Left lung (tissue), 10 donors: Measurements from ENCODE around the gene B3GAT3. TPM values are rescaled to one million over a fixed set of nuclear protein-coding genes. Genes with fewer than 3 reads are reported as not detected.

Experiments used
- ATAC-seq: fragments of 200-7000 bp; cut with Tn5 transposase; one replicate; pipeline ENCODE4 v1.9.1; 2020; ENCODE audit warnings: moderate library complexity
- DNase-seq, 4 donors: peaks; one replicate each; pipeline ENCODE4 v3.0.0-alpha.2; 2013 to 2020
- H3K27ac ChIP-seq, 2 donors: fragments of 200-600 bp; sonication (generic) in 1 of 2; one replicate each; pipeline versions ENCODE4 v1.5.0 to v1.8.0; 2020 to 2021
- H3K27me3 ChIP-seq, 2 donors: fragments of 200-600 bp; sonication (generic) in 1 of 2; one replicate each; pipeline versions ENCODE4 v1.5.0 to v1.8.0; 2020 to 2021
- H3K36me3 ChIP-seq, 2 donors: fragments of 200-600 bp; sonication (generic) in 1 of 2; one replicate each; pipeline versions ENCODE4 v1.5.0 to v1.8.0; 2020 to 2021
- H3K4me1 ChIP-seq, 2 donors: fragments of 200-600 bp; one replicate each; pipeline ENCODE4 v1.8.0; 2021
- H3K4me3 ChIP-seq, 2 donors: fragments of 200-600 bp; sonication (generic) in 1 of 2; one replicate each; pipeline versions ENCODE4 v1.5.0 to v1.8.0; 2020 to 2021; ENCODE audit warnings: mild to moderate bottlenecking in 1 of 2
- H3K9me3 ChIP-seq, 2 donors: fragments of 200-600 bp; sonication (generic) in 1 of 2; one replicate each; pipeline versions ENCODE4 v1.5.0 to v1.8.0; 2020 to 2021
- CTCF ChIP-seq, 2 donors: fragments of 200-600 bp; sonication (generic) in 1 of 2; IDR thresholded peaks; one replicate each; pipeline versions ENCODE4 v1.5.0 to v1.8.0; 2021; ENCODE audit warnings: antibody characterized with exemption in 2 of 2
- intact Hi-C, 2 donors: fragments of 100-400 bp; cut with DNase I; formaldehyde crosslinking; loops; one replicate each; pipeline versions ENCODE4 v1.11.2 to v1.14.2; 2022
- polyA plus RNA-seq, 6 donors: library from polyadenylated mRNA; unstranded; fragments of 120-200 nt; gene quantifications; one replicate each; pipeline ENCODE4 v1.2.1, GENCODE V29; 2013; ENCODE audit not compliant: insufficient read length in 6 of 6
- total RNA-seq, 2 donors: library from RNA; stranded (reverse); fragmentation: NEBNext Ultra II Directional; extraction: Animal tissue kit (Norgen Biotek cat#: 25700); gene quantifications; one replicate each; pipeline ENCODE4 v1.2.1, GENCODE V29; 2021
- donor health status: DM: no; HTN: yes; CAD: no.
- donor health status: DM: no; HTN: no; CAD: no.

The B3GAT3 gene
- total and polyA plus RNA-seq, 8 donors, result 19.0 to 46.2 (median 26.7) TPM

DNA sequence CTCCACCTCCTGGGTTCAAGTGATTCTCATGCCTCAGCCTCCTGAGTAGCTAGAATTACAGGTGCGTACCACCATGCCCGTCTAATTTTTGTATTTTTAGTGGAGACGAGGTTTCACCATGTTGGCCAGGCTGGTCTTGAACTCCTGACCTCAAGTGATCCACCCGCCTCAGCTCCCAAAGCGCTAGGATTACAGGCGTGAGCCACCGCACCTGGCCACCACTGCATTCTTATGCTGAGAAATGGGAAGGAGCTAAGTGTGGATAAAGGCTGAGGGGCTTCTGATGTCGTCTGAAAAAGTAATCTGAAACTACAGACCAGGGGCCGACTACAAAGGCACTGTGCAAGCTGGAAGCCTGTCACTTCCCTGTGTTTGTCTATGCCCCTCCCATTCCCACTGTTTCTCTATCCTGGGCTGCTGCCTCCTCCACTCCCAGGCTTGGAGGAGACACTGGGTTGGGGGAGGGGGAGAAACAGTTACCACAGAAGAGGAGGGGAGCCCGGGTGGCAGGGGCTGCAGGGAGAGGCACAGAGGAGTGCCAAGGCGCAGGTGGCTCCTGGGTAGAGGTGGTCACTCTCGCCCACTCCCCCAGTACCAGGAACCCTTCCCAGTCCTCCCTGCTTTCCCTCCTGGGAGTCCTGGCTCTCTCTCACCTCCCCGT is 17.2 kb downstream of the B3GAT3 start:
- intact Hi-C loops, result no loop called here
- H3K27me3 ChIP-seq, result no peaks in the 10 kb centered on the region
- no peak for TF ChIP-seq CTCF (IDR thresholded peaks at IDR 0.05)
- H3K4me1 ChIP-seq, result peaks cover 17 to 45% of the 10 kb centered on the region in 2 donors
- H3K9me3 ChIP-seq, result no peaks in the 10 kb centered on the region
- H3K27ac ChIP-seq, result no peak overlapping the region
- DNase-seq, result peak in 1 of 4 donors; percentile 41
- ATAC-seq, result no peak
- H3K36me3 ChIP-seq, result peaks cover 0 to 63% of the 10 kb centered on the region in 2 donors
- H3K4me3 ChIP-seq, result no peak overlapping the region

DNA sequence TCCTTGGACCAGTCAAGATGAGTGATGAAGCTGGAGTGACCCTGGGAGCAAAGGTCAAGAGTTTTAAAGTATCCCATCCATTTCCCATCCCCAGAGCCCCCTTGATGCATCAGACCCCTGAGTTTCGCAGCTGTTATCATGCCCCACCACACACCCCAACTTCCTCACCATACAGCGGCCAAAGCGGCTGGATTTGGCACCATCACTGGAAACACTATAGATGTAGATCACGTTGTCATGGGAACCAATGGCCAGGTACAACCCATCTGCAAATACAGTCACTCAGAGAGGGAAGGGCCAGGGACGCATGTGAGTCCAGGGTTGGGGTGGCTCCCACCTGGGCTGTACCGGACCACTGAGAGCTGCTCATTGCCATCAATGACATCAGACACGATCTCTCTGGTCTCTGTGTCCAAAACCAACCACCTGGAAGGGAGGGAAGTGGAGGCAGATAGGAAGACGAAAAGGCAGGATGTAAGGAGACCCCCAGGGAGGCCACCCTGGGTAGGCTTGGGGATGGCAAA is 17.9 kb downstream of the B3GAT3 start:
- H3K9me3 ChIP-seq, result no peaks in the 10 kb centered on the region
- TF ChIP-seq CTCF (IDR thresholded peaks at IDR 0.05), result no peak
- peaks cover 0 to 57% of the 10 kb centered on the region in 2 donors for H3K36me3 ChIP-seq
- DNase-seq (no peak), ATAC-seq (no peak)
- peaks cover 23 to 52% of the 10 kb centered on the region in 2 donors for H3K4me1 ChIP-seq
- no peaks in the 10 kb centered on the region for H3K27me3 ChIP-seq
- no peak overlapping the region for H3K27ac ChIP-seq
- intact Hi-C loops, result no loop called here
- H3K4me3 ChIP-seq, result no peak overlapping the region

GRCh38 chr11:62603072-62603408 is 18.7 kb downstream of the B3GAT3 start:
- H3K4me1 ChIP-seq, result peaks cover 25 to 52% of the 10 kb centered on the region in 2 donors
- peaks cover 0 to 55% of the 10 kb centered on the region in 2 donors for H3K36me3 ChIP-seq
- ATAC-seq (no peak), DNase-seq (no peak)
- no peaks in the 10 kb centered on the region for H3K27me3 ChIP-seq
- TF ChIP-seq CTCF (IDR thresholded peaks at IDR 0.05), result no peak
- H3K4me3 ChIP-seq, result peak overlapping the region in 1 of 2 donors; percentile 98
- intact Hi-C loops, result no loop called here
- H3K9me3 ChIP-seq, result no peaks in the 10 kb centered on the region
- H3K27ac ChIP-seq, result peak overlapping the region in 1 of 2 donors; percentile 96

- Histone ChIP-seq H3K27me3 (no peaks in the 10 kb centered on the region), H3K4me3 (peak overlapping the region; percentile 98), H3K36me3 (peaks cover 0 to 57% of the 10 kb centered on the region in 2 donors), H3K27ac (peak overlapping the region; percentile 96 to 97), H3K4me1 (peaks cover 25 to 50% of the 10 kb centered on the region in 2 donors), H3K9me3 (no peaks in the 10 kb centered on the region)
- DNase-seq, result peak in 3 of 4 donors; percentile 70 to 87 (median 84)
- intact Hi-C loops, result no loop called here
- ATAC-seq, result peak; percentile 64
- TF ChIP-seq CTCF (IDR thresholded peaks at IDR 0.05), result no peak
These were observed 19.4 kb downstream of the B3GAT3 start for GRCh38 chr11:62602141-62603071.
